HEK293T (cell line): ENCODE measurements around the gene NFIA.

Experiments used
- FOXA1 ChIP-seq: fragments of 450-650 bp; IDR thresholded peaks from 2 replicates; pipeline ENCODE4 v1.6.1; 2016; ENCODE audit warnings: mild to moderate bottlenecking
- FOXK2 ChIP-seq: fragments of 450-650 bp; IDR thresholded peaks from 2 replicates; pipeline ENCODE4 v1.6.1; 2016; ENCODE audit warnings: mild to moderate bottlenecking
- FOXM1 ChIP-seq: fragments of 450-650 bp; IDR thresholded peaks from 2 replicates; pipeline ENCODE4 v1.6.1; 2017; ENCODE audit warnings: mild to moderate bottlenecking, borderline replicate concordance
- HDGF ChIP-seq: fragments of 450-650 bp; IDR thresholded peaks from 2 replicates; pipeline ENCODE4 v1.6.1; 2017; ENCODE audit warnings: antibody characterized with exemption, borderline replicate concordance
- LEF1 ChIP-seq: fragments of 450-650 bp; IDR thresholded peaks from 2 replicates; pipeline ENCODE4 v1.6.1; 2017; ENCODE audit warnings: mild to moderate bottlenecking, borderline replicate concordance
- SP1 ChIP-seq: fragments of 450-650 bp; IDR thresholded peaks from 2 replicates; pipeline ENCODE4 v1.6.1; 2017
- SUZ12 ChIP-seq: fragments of 450-650 bp; IDR thresholded peaks from 2 replicates; pipeline ENCODE4 v1.6.1; 2016; ENCODE audit warnings: mild to moderate bottlenecking

GRCh38 chr1:61474963-61475362 is 392.6 kb downstream of the NFIA start:
- no peak for TF ChIP-seq FOXK2
- TF ChIP-seq LEF1: no peak
- no peak for TF ChIP-seq FOXM1
- TF ChIP-seq SP1: no peak
- no peak for TF ChIP-seq FOXA1
- no peak for TF ChIP-seq SUZ12
- no peak for TF ChIP-seq HDGF
